Stimulated activated CD4-positive, alpha-beta T cell treated with anti-CD3 and anti-CD28 coated beads, Interleukin-2, amount 100 ng/mL, for 4 hours (primary cell): ENCODE results near the gene GCN1.
A peak's percentile ranks its signal among the peaks of the same experiment; 100 is the strongest.

Source experiments
- DNase-seq: peaks from one replicate; pipeline ENCODE4 v3.0.0-alpha.2; 2020; ENCODE audit warnings: low read depth

Gene GCN1

DNA sequence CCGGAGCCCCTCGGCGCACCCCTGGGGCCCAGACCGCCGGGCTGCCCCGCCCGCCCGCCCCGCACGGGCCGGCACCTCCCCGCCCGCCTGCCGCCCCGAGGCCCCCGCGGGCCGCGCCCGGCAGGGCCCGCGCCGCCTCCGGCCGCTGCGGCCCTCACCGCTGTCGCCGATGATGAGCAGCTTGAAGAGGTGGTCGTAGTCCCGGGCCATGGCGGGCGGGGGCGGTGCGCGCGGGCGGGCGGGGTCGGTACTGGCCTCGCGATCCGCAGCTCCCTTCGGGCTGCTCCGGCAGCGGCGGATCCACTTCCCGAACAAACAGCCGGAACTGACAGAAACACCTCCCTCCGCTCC is 78.1 kb downstream of the GCN1 start, which contains the start of gene RAB35:
TSS of gene RAB35 (minus strand) at position 313 of the 351 bp plus-strand sequence. CDS start at position 210, 103 bp downstream.
- DNase-seq = no peak

DNA sequence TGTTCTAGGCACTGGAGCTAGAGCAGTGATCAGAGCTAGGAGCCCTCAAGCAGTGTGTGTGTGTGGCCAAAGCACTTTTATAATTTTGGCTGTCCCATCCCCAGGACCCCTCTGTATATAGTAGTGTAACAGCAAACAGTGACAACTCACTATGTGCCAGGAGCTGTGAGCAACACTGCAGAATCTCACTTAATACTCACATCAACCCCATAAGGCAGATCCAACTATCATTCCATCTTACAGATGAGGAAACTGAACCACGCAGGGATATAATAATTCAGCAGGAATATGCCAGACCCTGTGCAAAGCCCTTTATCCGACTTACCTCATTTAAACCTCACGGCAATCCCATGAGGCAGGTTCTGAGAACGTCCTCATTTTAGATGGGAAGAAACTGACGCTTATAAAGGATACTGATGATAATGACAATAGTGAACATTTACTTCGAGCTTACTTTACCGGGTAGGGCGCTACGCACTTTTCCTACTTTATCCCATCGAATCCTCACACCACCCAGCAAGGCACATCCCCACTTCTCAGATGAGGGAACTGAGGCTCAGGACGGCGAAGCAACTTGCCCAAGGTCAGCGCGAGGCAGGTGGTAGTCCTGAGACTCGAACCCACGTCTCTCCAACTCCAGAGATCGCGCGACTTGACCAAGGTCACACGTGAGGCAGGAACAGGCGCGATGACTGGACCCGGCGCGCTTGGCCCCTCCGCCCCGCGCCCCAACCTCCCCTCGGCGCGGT is 78.6 kb downstream of the GCN1 start:
- DNase-seq = no peak

- DNase-seq = no peak
Measured at GRCh38 chr12:120115066-120115465, 79.4 kb downstream of the GCN1 start.

DNA sequence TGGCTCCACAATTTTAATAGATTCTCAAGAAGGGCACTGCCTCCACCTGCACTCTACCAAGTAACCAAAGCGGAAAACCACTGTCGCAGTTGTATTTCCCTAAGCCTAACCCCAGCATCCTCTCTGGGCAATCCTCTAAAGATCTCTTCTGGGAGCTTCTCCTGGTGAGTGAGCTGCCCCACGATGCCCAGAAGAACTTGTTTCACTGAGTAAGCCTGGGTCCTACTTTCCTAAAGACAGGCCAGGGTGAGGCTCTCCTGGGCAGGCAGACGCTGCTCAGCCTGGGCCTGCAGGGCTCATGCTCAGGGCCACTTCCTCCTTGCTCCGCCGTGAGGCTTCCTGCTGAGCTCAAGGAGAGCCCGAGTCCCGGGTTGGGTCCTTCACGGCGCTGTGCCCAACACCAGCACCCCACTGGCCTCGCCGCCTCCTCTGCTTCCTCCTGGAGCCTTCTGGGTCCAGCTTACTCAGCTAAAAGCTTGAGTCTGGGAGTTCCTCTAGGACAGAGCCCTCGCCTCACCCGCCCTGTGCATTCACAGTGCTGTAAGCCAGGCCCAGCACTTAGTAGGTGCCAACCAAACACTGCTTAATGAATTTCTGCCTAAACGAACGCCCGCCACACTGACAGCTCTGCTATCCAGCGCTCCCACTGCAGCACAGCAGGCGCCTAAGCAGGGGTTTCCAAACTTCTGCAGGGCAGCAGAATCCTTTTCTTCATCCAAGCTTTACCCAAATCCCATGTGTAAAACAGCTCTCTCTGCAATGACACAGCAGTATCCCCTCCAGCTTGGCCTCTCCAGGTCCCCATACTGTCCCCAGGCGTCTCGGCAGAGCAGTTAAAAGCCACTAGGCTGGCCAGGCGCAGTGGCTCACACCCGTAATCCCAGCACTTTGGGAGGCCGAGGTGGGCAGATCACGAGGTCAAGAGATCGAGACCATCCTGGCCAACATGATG is 83.7 kb downstream of the GCN1 start:
- DNase-seq = peak; percentile 14

GRCh38 chr12:120109570-120110267 is 84.8 kb downstream of the GCN1 start:
- no peak for DNase-seq

DNA sequence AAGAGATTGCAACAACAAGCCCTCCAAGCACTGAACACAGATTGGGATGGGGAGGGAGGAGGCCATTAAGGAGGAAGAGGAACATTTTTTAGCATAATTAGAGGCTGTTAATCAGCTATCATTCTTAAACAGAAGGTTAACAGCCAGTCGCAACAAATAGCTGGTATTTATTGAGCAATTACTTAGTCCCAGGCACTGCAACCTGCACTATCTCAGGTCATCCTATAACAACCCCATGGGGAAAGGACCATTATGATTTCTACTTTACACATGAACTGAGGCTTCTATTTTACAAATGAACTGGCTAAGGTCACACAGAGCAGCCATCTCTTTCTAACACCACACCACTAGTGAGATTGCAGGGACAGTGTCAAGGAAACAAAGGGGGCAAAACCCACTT is 88.4 kb downstream of the GCN1 start:
- no peak for DNase-seq

DNA sequence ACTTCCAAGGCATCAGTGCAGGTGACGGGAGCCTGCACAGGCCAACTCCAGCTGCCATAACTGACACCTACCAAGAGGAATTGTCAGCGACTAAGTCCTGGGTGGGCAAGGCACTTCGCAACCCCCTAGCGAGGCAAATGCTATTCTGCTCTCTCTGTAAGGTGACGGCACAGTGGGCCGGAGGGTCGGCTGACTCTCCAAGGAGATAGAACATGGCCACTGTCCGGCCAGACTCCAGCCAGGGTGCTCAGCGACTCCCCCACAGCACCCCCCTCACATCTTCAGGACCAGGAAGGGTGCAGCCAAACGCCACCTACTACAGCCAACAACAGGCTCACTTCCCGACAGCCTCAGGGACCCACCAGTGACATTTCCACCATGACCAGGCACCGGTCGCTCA is 91.1 kb downstream of the GCN1 start:
- no peak for DNase-seq

DNA sequence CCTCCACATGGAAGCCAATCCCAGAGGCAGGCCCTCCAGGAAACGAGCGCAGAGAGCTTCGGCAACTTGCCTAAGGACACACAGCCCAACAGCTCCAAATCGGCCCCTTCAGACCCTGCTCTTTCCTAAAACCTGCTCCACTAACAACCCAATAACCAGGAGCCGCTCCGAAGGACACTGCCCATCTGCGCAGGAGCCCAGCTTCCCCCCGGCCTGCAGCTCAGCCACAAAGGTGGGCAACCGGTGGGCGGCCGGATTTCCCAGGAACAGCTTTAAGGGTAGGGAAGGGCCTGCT is 91.5 kb downstream of the GCN1 start:
- no peak for DNase-seq

DNA sequence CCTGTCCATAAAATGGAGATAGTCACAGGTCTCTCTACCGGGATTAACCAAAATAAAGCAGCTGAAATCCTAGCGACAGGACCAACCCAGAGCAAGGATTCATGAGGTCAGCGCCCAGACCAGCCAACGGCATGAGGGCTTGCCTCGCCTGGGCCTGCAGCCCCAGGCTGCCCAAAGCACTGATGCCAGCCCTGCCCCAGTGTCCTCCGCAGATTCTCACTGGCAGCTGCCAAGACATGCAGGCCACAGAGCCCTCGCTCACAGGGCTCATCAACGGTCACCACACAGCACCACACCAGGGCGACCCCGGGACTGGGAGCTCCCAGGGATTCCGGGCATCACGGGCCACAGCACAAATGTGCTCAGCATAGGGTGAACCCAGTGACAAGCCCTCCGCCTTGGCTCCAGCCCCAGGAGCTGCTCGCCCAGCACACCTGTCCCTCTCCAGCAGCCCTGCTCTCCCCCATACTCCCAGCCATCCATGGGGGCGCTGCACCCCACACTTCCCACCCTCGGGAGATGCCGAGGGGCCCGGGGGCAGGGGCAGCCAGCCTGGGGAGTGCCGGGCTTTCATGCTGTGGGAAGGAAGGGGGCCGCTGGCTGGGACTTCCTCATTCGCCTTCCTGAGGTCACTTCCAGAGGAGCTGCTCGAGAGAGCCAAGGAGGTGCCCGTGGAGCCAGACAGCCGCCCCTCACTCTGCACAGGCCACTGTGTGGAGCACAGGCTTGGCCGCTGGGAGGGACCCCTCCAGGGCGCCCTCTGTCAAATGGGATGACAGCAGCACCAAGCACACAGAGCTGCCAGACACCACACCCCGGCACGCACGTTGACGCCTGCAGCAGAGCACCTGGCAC is 92.1 kb downstream of the GCN1 start:
- DNase-seq = no peak

- DNase-seq = no peak
Measured at GRCh38 chr12:120101617-120102016, 92.9 kb downstream of the GCN1 start.

- no peak for DNase-seq
Measured at GRCh38 chr12:120101182-120101581, 93.3 kb downstream of the GCN1 start.

- DNase-seq = no peak
Measured at GRCh38 chr12:120100630-120101029, 93.9 kb downstream of the GCN1 start.

DNA sequence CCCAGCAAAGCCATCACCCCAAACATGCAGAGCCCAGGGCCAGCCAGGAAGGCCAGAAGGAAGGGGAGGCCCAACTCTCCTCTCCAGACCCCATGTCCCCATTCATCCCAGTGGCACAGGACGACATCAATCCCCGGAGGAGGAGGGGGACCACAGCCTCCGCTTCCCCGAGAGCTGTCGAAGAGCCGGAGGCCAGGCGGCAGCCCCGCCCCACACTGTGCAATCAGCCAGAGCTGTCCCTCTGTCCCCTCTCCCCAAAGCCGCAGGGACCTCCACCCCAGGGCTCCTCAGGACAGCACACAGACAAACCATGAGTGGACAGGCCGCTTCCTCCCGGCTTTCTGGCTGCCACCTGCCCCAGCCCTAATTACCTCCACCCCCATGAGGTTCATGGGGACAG is 94.8 kb downstream of the GCN1 start:
- DNase-seq = no peak

GRCh38 chr12:120098756-120099470 is 95.6 kb downstream of the GCN1 start:
- DNase-seq = no peak

DNA sequence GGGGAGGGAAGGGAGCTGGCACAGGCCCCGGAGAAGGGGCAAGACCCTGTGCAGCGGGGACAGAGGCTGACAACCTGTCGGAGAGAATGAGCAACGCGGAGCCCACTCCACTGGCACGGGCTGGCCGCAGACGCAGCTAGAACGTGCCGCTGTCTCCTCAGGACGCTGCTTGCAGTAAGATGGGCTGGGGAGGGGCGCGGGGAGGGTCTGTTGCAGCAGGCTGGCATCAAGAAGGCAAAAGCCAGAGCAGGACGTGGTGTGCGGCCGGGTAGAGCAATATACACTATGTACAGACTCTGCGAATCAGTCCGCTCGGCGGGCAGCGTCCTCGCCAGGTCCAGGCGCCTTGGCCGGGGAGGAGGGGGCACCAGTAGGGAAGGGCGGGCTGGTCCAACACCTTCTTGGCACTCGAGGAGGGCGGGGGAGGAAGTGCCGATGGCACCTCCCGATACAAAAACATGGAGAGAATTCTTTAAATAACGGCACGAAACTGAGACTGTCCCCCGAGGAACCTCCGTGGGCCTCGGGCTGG is 97.8 kb downstream of the GCN1 start:
- DNase-seq = no peak

GRCh38 chr12:120095736-120096135 is 98.8 kb downstream of the GCN1 start:
- DNase-seq = no peak

DNA sequence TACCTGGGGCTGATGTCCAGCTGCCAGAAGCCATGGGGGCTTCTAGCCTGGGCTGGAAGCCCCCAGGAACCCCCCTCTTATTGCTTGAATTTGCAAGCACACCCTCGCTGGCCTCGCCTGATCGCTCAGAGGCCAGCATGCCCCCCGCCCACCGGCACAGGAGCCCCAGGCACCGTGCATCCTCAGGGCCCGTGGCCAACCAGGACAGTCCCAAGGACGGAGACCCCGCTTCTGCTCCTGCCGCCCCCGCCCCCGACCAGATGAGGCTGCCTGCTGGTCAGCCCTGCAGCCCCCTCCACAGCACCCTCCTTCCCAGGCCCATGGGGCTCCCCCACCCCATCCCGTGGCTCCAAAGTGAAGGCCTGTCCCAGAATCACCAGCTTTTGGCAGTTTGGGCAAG is 99.2 kb downstream of the GCN1 start:
- DNase-seq = no peak

DNA sequence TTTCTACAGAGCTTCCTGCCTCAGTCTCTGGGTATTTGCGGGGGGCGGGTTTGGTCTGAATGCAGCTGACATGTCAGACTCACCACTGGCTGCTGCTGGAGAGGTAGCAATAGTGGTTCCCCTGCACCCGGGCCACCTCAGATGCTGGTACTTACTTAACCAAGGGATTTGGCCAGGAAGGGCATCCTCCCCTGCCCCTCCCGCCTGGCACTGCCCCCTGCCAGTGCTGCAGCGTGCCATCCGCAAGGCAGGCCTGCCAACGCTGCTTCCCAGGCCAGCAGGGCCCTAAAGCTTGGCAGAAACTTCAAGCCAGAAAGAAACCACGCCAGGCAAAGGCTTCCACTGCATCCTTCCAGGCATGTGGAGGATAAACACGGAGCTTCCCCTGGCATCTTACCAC is 100.0 kb downstream of the GCN1 start:
- no peak for DNase-seq

GRCh38 chr12:120093592-120094355 is 100.7 kb downstream of the GCN1 start:
- DNase-seq = no peak

DNA sequence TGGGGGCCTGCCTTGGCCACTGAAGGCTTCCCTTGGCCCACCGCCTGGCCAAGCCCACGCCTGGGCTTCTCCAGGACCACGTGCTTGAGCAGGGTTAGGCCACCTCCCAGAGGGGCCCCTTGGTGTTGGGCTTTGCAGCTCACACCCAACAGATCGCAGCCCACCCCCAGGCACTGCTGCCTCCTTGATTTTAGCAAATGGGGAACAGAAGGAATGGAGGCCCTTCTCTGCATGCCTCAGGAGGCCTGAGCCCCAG is 101.3 kb downstream of the GCN1 start:
- no peak for DNase-seq
